ENCODE results near the gene PIRT. TPM values are rescaled to one million over a fixed set of nuclear protein-coding genes. Genes with fewer than 3 reads are reported as not detected.

PIRT gene
- polyA plus RNA-seq (not detected in 3 replicates), polyA minus RNA-seq (not detected in 3 replicates)
- not detected for polyA plus RNA-seq (2011; ENCODE audit: low read depth)
- polyA plus RNA-seq (2011; cell fraction: cytosol; rRNA removed), result not detected in 2 replicates
- polyA plus RNA-seq (2011; cell fraction: nucleus; rRNA removed), result not detected in 2 replicates
- not detected in 2 replicates for polyA plus RNA-seq (2012; ENCODE audit: low replicate concordance)
- polyA minus RNA-seq (2011; cell fraction: cytosol; rRNA and poly(A)+ RNA removed), result not detected
- not detected in 2 replicates for polyA minus RNA-seq (2011; cell fraction: nucleus; rRNA and poly(A)+ RNA removed)

- TF ChIP-seq CTCF (optimal IDR thresholded peaks at IDR 0.05 in 1 of 3, IDR thresholded peaks at IDR 0.05 in 1 of 3, conservative IDR thresholded peaks at IDR 0.05 in 1 of 3; ENCODE audit: extremely low read depth in 1 of 3, insufficient read depth in 2 of 3, low read length in 3 of 3) (no peak), EZH2 (IDR thresholded peaks at IDR 0.05; ENCODE audit: low read length) (no peak)
- DNase-seq (ENCODE audit: low read depth, low spot score) (no peak), FAIRE-seq (no peak)
- dilution Hi-C loops (cut with MboI; ENCODE audit: extremely low pct_ligation_motif_present, low sequenced_read_pairs), result no loop called here
- no peaks in the 10 kb centered on the region for H3K36me3 ChIP-seq (ENCODE audit: control insufficient read depth in 2 of 2, extremely low read depth in 1 of 2, insufficient read depth in 2 of 2, low read length in 2 of 2)
- H3K9me3 ChIP-seq (ENCODE audit: control insufficient read depth, low read depth, low read length), result no peaks in the 10 kb centered on the region
- no peak within 1 kb of the TSS for H3K4me2 ChIP-seq (ENCODE audit: control insufficient read depth, extremely low read depth, insufficient read depth, low read depth, low read length)
- H3K79me2 ChIP-seq (ENCODE audit: control insufficient read depth, insufficient read depth, low read length), result no peaks in the 10 kb centered on the region
- peaks cover 5% of the 10 kb centered on the region for H3K27me3 ChIP-seq (ENCODE audit: control insufficient read depth, extremely low read depth, insufficient read depth, low read length)
- no peaks in the 10 kb centered on the region for H3K9me1 ChIP-seq (ENCODE audit: control insufficient read depth, extremely low read depth, insufficient read depth, low read length)
- H3K4me1 ChIP-seq (ENCODE audit: control insufficient read depth, extremely low read depth, insufficient read depth, low read length), result no peaks in the 10 kb centered on the region
- no peak within 1 kb of the TSS for H3K9ac ChIP-seq (ENCODE audit: control insufficient read depth, extremely low read depth, insufficient read depth, low read length)
- H2AFZ ChIP-seq (ENCODE audit: control insufficient read depth, low read length), result no peak within 1 kb of the TSS
- H3K4me3 ChIP-seq (ENCODE audit: control insufficient read depth in 2 of 3, extremely low read depth in 1 of 3, insufficient read depth in 2 of 3, low read depth in 1 of 3, low read length in 3 of 3), result no peak within 1 kb of the TSS
- no peaks in the 10 kb centered on the region for H4K20me1 ChIP-seq (ENCODE audit: control insufficient read depth, extremely low read depth, insufficient read depth, low read length)
- H3K27ac ChIP-seq (ENCODE audit: control insufficient read depth, insufficient read depth, low read length), result no peak within 1 kb of the TSS
These were observed at the start of gene PIRT for GRCh38 chr17:10837921-10838320. PIRT (minus strand) TSS chr17:10838087; CDS start chr17:10825645, 12,442 bp downstream.

- Histone ChIP-seq H3K36me3 (ENCODE audit: control insufficient read depth in 2 of 2, extremely low read depth in 1 of 2, insufficient read depth in 2 of 2, low read length in 2 of 2) (no peaks in the 10 kb centered on the region), H3K27me3 (ENCODE audit: control insufficient read depth, extremely low read depth, insufficient read depth, low read length) (no peaks in the 10 kb centered on the region), H3K9me1 (ENCODE audit: control insufficient read depth, extremely low read depth, insufficient read depth, low read length) (no peaks in the 10 kb centered on the region), H3K9ac (ENCODE audit: control insufficient read depth, extremely low read depth, insufficient read depth, low read length) (no peak overlapping the region), H2AFZ (ENCODE audit: control insufficient read depth, low read length) (no peak overlapping the region), H3K9me3 (ENCODE audit: control insufficient read depth, low read depth, low read length) (no peaks in the 10 kb centered on the region), H3K79me2 (ENCODE audit: control insufficient read depth, insufficient read depth, low read length) (no peaks in the 10 kb centered on the region), H3K4me2 (ENCODE audit: control insufficient read depth, extremely low read depth, insufficient read depth, low read depth, low read length) (no peak overlapping the region), H4K20me1 (ENCODE audit: control insufficient read depth, extremely low read depth, insufficient read depth, low read length) (no peaks in the 10 kb centered on the region), H3K27ac (ENCODE audit: control insufficient read depth, insufficient read depth, low read length) (no peak overlapping the region), H3K4me3 (ENCODE audit: control insufficient read depth in 2 of 3, extremely low read depth in 1 of 3, insufficient read depth in 2 of 3, low read depth in 1 of 3, low read length in 3 of 3) (no peak overlapping the region), H3K4me1 (ENCODE audit: control insufficient read depth, extremely low read depth, insufficient read depth, low read length) (no peaks in the 10 kb centered on the region)
- TF ChIP-seq CTCF (optimal IDR thresholded peaks at IDR 0.05 in 1 of 3, IDR thresholded peaks at IDR 0.05 in 1 of 3, conservative IDR thresholded peaks at IDR 0.05 in 1 of 3; ENCODE audit: extremely low read depth in 1 of 3, insufficient read depth in 2 of 3, low read length in 3 of 3) (no peak), EZH2 (IDR thresholded peaks at IDR 0.05; ENCODE audit: low read length) (no peak)
- DNase-seq (ENCODE audit: low read depth, low spot score), result no peak
- dilution Hi-C loops (cut with MboI; ENCODE audit: extremely low pct_ligation_motif_present, low sequenced_read_pairs), result no loop called here
- no peak for FAIRE-seq
These were observed 44.1 kb upstream of the PIRT start for GRCh38 chr17:10881959-10882358.

Data from keratinocyte (primary cell).